DND-41 (cell line): ENCODE data around the gene COX6A2.

Experiments
- EZH2 ChIP-seq: IDR thresholded peaks from 3 replicates; pipeline ENCODE4 v1.6.1; 2012; ENCODE audit warnings: borderline replicate concordance, low read depth, mild to moderate bottlenecking, moderate library complexity, low read length, inconsistent platforms; ENCODE audit not compliant: severe bottlenecking
- TF ChIP-seq, protein P1 (sequence below): IDR thresholded peaks from 2 replicates; pipeline ENCODE4 v1.5.1; 2012; ENCODE audit warnings: borderline replicate concordance, low read length, moderate library complexity, mild to moderate bottlenecking; ENCODE audit not compliant: poor library complexity, severe bottlenecking; ENCODE audit errors: extremely low read depth

DNA sequence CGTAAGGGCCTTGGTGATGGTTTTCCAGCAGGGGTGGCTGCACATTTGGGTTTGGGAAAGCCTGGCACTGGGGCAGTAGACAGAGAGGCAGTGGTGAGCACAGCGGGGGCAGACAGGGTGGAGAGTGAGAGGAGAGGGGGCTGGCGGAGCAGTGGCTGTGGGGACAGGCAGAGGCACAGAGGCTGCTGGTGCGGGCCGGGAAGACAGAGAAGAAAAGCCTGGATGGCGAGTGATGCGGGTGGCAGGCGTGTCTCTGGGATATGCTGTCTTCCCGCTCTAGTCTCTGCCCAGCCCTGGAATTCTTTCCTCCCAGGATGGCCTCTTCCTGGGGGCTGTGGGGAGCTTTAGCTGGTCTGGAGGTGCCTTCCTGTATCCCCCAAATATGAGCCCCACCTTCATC is 18.1 kb downstream of the COX6A2 start:
- TF ChIP-seq, protein P1, sequence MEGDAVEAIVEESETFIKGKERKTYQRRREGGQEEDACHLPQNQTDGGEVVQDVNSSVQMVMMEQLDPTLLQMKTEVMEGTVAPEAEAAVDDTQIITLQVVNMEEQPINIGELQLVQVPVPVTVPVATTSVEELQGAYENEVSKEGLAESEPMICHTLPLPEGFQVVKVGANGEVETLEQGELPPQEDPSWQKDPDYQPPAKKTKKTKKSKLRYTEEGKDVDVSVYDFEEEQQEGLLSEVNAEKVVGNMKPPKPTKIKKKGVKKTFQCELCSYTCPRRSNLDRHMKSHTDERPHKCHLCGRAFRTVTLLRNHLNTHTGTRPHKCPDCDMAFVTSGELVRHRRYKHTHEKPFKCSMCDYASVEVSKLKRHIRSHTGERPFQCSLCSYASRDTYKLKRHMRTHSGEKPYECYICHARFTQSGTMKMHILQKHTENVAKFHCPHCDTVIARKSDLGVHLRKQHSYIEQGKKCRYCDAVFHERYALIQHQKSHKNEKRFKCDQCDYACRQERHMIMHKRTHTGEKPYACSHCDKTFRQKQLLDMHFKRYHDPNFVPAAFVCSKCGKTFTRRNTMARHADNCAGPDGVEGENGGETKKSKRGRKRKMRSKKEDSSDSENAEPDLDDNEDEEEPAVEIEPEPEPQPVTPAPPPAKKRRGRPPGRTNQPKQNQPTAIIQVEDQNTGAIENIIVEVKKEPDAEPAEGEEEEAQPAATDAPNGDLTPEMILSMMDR = no peak
- TF ChIP-seq EZH2 = no peak
